PFSK-1 (cell line): Measurements from ENCODE around the gene FAM168A.

Experiments used
- FOXP2 ChIP-seq: optimal IDR thresholded peaks from 2 replicates; pipeline ENCODE3; 2011; ENCODE audit warnings: borderline replicate concordance, control low read depth, inconsistent platforms; ENCODE audit not compliant: insufficient read depth; ENCODE audit errors: extremely low read length, extremely low read depth
- POLR2AphosphoS5 ChIP-seq: IDR thresholded peaks from 2 replicates; pipeline ENCODE4 v1.6.1; 2012; ENCODE audit warnings: low read depth, mild to moderate bottlenecking, control low read depth, low read length, moderate library complexity
- SIN3A ChIP-seq: IDR thresholded peaks from 2 replicates; pipeline ENCODE4 v1.6.1; 2012; ENCODE audit warnings: mild to moderate bottlenecking, low read length, moderate library complexity, borderline replicate concordance; ENCODE audit not compliant: insufficient read depth
- TAF1 ChIP-seq: IDR thresholded peaks from 2 replicates; pipeline ENCODE4 v1.6.1; 2012; ENCODE audit warnings: low read length, control low read depth, borderline replicate concordance; ENCODE audit not compliant: insufficient read depth
- TF ChIP-seq, protein P1 (sequence below), 2 experiments: IDR thresholded peaks; 2 replicates each; pipeline versions ENCODE4 v1.6.1 to v1.8.0; 2011 to 2012; ENCODE audit warnings: low read depth in 2 of 2, low read length in 2 of 2, control low read depth in 1 of 2, inconsistent platforms in 1 of 2, mild to moderate bottlenecking in 1 of 2, moderate library complexity in 1 of 2; ENCODE audit not compliant: insufficient read depth in 1 of 2

FAM168A gene

DNA sequence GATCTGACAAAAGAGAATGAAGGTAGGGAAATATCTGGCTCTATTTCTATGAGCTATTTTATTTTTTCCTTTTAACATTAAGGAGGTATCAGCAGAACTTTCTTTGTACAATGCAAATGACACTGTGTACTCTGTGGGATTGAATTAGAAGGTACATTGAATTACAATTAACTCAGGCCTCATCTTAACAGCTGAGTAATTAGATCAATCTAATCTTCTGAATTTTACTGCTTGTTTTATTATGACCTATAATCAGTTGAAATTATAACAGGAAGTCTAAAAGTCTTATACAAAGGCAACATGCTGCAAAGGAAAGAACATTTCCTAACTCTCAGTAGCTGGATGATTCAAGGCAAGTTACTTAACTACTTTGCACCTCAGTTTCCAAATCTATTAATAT is 151.9 kb downstream of the FAM168A start:
- TF ChIP-seq TAF1 (no peak), POLR2AphosphoS5 (no peak), SIN3A (no peak), FOXP2 (no peak)
- TF ChIP-seq, protein P1, sequence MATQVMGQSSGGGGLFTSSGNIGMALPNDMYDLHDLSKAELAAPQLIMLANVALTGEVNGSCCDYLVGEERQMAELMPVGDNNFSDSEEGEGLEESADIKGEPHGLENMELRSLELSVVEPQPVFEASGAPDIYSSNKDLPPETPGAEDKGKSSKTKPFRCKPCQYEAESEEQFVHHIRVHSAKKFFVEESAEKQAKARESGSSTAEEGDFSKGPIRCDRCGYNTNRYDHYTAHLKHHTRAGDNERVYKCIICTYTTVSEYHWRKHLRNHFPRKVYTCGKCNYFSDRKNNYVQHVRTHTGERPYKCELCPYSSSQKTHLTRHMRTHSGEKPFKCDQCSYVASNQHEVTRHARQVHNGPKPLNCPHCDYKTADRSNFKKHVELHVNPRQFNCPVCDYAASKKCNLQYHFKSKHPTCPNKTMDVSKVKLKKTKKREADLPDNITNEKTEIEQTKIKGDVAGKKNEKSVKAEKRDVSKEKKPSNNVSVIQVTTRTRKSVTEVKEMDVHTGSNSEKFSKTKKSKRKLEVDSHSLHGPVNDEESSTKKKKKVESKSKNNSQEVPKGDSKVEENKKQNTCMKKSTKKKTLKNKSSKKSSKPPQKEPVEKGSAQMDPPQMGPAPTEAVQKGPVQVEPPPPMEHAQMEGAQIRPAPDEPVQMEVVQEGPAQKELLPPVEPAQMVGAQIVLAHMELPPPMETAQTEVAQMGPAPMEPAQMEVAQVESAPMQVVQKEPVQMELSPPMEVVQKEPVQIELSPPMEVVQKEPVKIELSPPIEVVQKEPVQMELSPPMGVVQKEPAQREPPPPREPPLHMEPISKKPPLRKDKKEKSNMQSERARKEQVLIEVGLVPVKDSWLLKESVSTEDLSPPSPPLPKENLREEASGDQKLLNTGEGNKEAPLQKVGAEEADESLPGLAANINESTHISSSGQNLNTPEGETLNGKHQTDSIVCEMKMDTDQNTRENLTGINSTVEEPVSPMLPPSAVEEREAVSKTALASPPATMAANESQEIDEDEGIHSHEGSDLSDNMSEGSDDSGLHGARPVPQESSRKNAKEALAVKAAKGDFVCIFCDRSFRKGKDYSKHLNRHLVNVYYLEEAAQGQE (IDR thresholded peaks at IDR 0.05; ENCODE audit: insufficient read depth in 1 of 2, low read depth in 2 of 2, low read length in 2 of 2), result no peak

GRCh38 chr11:73439002-73439843 is 158.7 kb downstream of the FAM168A start:
- TF ChIP-seq SIN3A, result no peak
- no peak for TF ChIP-seq FOXP2
- TF ChIP-seq, protein P1 (IDR thresholded peaks at IDR 0.05; ENCODE audit: insufficient read depth in 1 of 2, low read depth in 2 of 2, low read length in 2 of 2), result no peak
- no peak for TF ChIP-seq POLR2AphosphoS5
- TF ChIP-seq TAF1, result no peak

- TF ChIP-seq, protein P1 (IDR thresholded peaks at IDR 0.05; ENCODE audit: insufficient read depth in 1 of 2, low read depth in 2 of 2, low read length in 2 of 2), result no peak
- TF ChIP-seq FOXP2 (no peak), SIN3A (no peak), POLR2AphosphoS5 (no peak), TAF1 (no peak)
These were observed 166.5 kb downstream of the FAM168A start for GRCh38 chr11:73431396-73431795.

- no peak for TF ChIP-seq TAF1
- no peak for TF ChIP-seq POLR2AphosphoS5
- no peak for TF ChIP-seq FOXP2
- TF ChIP-seq, protein P1 (IDR thresholded peaks at IDR 0.05; ENCODE audit: insufficient read depth in 1 of 2, low read depth in 2 of 2, low read length in 2 of 2), result no peak
These were observed 167.6 kb downstream of the FAM168A start for GRCh38 chr11:73430326-73430725.
